Gastrocnemius medialis (tissue), 4 donors: ENCODE data around the gene VPS26B. TPM values are rescaled to one million over a fixed set of nuclear protein-coding genes. Genes with fewer than 3 reads are reported as not detected.

ENCODE experiments used
- ATAC-seq, 2 donors: fragments of 150-250 bp; one replicate each; pipeline ENCODE4 v1.9.1; 2016
- DNase-seq, 2 donors: peaks; one replicate each; pipeline ENCODE4 v3.0.0-alpha.2; 2019
- H3K27ac ChIP-seq, 4 donors: fragments of 200-600 bp; sonication (generic); 1 replicate in 1 of 4; 2 replicates in 3 of 4; pipeline ENCODE4 v1.5.1; 2016 to 2018; ENCODE audit warnings: mild to moderate bottlenecking in 2 of 4, moderate library complexity in 1 of 4
- H3K27me3 ChIP-seq, 3 donors: fragments of 200-600 bp; sonication (generic) in 2 of 3; 1 replicate in 1 of 3; 2 replicates in 2 of 3; pipeline versions ENCODE4 v1.5.1 to v1.6.0; 2016 to 2019; ENCODE audit warnings: mild to moderate bottlenecking in 1 of 3, moderate library complexity in 1 of 3
- H3K36me3 ChIP-seq, 2 donors: fragments of 200-600 bp; sonication (generic) in 1 of 2; one replicate each; pipeline ENCODE4 v1.5.1; 2017 to 2018
- H3K4me1 ChIP-seq, 2 donors: fragments of 200-600 bp; sonication (generic) in 1 of 2; one replicate each; pipeline ENCODE4 v1.5.1; 2016 to 2017; ENCODE audit warnings: mild to moderate bottlenecking in 2 of 2
- H3K4me3 ChIP-seq, 4 donors: fragments of 200-600 bp; sonication (generic) in 3 of 4; 1 replicate in 1 of 4; 2 replicates in 3 of 4; pipeline ENCODE4 v1.5.1; 2016 to 2019; ENCODE audit warnings: mild to moderate bottlenecking in 2 of 4
- H3K9me3 ChIP-seq, 3 donors: fragments of 200-600 bp; sonication (generic) in 2 of 3; 1 replicate in 1 of 3; 2 replicates in 2 of 3; pipeline ENCODE4 v1.5.1; 2016 to 2019
- CTCF ChIP-seq, 5 experiments: fragments of 450-650 bp in 3 of 5; fragments of 200-600 bp in 2 of 5; sonication (generic) in 2 of 5; IDR thresholded peaks in 4 of 5; conservative IDR thresholded peaks in 1 of 5; 1 replicate in 4 of 5; 2 replicates in 1 of 5; pipeline ENCODE4 v1.5.1; 2016 to 2019; ENCODE audit warnings: antibody characterized with exemption in 5 of 5, mild to moderate bottlenecking in 3 of 5, moderate library complexity in 3 of 5
- POLR2A ChIP-seq, 2 donors: fragments of 450-650 bp; IDR thresholded peaks; one replicate each; pipeline ENCODE4 v1.6.1; 2017; ENCODE audit warnings: antibody characterized with exemption in 2 of 2, mild to moderate bottlenecking in 2 of 2, moderate library complexity in 2 of 2
- in situ Hi-C, 4 donors: fragments of 200-750 bp; cut with MboI; loops; one replicate each; pipeline versions ENCODE4 v1.15.0 to v1.8.0; 2017; ENCODE audit warnings: low sequenced_read_pairs in 4 of 4
- intact Hi-C: fragments of 100-400 bp; cut with DNase I; formaldehyde crosslinking; loops from one replicate; pipeline ENCODE4 v1.15.1; 2023; ENCODE audit warnings: low total_unique reads
- total RNA-seq, 4 donors: library from RNA; depleted of rRNA; stranded (reverse); fragments of >200 nt; gene quantifications; one replicate each; pipeline versions ENCODE4 v1.1.0 to v1.2.3, GENCODE V29; 2016

The VPS26B gene
- total RNA-seq, 4 donors from 2014 or later: 15.4 to 32.9 (median 22.2) TPM

GRCh38 chr11:134229126-134229790 is 4.8 kb downstream of the VPS26B start:
- TF ChIP-seq POLR2A (IDR thresholded peaks at IDR 0.05) (no peak), CTCF (IDR thresholded peaks at IDR 0.05 in 4 of 5, conservative IDR thresholded peaks at IDR 0.05 in 1 of 5) (no peak)
- intact Hi-C loops (loop anchor here (10.0 kb wide), 2 partner anchors 106 to 274 kb away; partner anchors contain the start of genes GLB1L2 and IGSF9B), in situ Hi-C loops (no loop called here)
- H3K9me3 ChIP-seq: no peaks in the 10 kb centered on the region
- H3K4me1 ChIP-seq: peaks cover 27 to 47% of the 10 kb centered on the region in 2 donors
- no peak for DNase-seq
- H3K27ac ChIP-seq: no peak overlapping the region
- H3K36me3 ChIP-seq: no peaks in the 10 kb centered on the region
- H3K4me3 ChIP-seq: no peak overlapping the region
- no peaks in the 10 kb centered on the region for H3K27me3 ChIP-seq
- no peak for ATAC-seq

GRCh38 chr11:134230339-134230738 is 5.9 kb downstream of the VPS26B start:
- in situ Hi-C loops: no loop called here
- Histone ChIP-seq H3K9me3 (no peaks in the 10 kb centered on the region), H3K4me3 (no peak overlapping the region), H3K36me3 (peaks cover 0 to under 1% of the 10 kb centered on the region in 2 donors), H3K4me1 (peaks cover 27 to 47% of the 10 kb centered on the region in 2 donors), H3K27me3 (no peaks in the 10 kb centered on the region), H3K27ac (no peak overlapping the region)
- DNase-seq: no peak
- ATAC-seq: no peak
- intact Hi-C loops: no loop called here
- TF ChIP-seq CTCF (IDR thresholded peaks at IDR 0.05 in 4 of 5, conservative IDR thresholded peaks at IDR 0.05 in 1 of 5): no peak

GRCh38 chr11:134231958-134232659 is 7.6 kb downstream of the VPS26B start:
- Histone ChIP-seq H3K9me3 (no peaks in the 10 kb centered on the region), H3K27me3 (no peaks in the 10 kb centered on the region), H3K27ac (no peak overlapping the region), H3K4me1 (peaks cover 11 to 29% of the 10 kb centered on the region in 2 donors), H3K36me3 (peaks cover 0 to 13% of the 10 kb centered on the region in 2 donors), H3K4me3 (no peak overlapping the region)
- intact Hi-C loops: no loop called here
- ATAC-seq: no peak
- in situ Hi-C loops: no loop called here
- no peak for DNase-seq
- no peak for TF ChIP-seq CTCF (IDR thresholded peaks at IDR 0.05 in 4 of 5, conservative IDR thresholded peaks at IDR 0.05 in 1 of 5)
- TF ChIP-seq POLR2A (IDR thresholded peaks at IDR 0.05): no peak

GRCh38 chr11:134233729-134234179 is 9.3 kb downstream of the VPS26B start:
- intact Hi-C loops (no loop called here), in situ Hi-C loops (no loop called here)
- no peak overlapping the region for H3K27ac ChIP-seq
- H3K36me3 ChIP-seq: peaks cover 0 to 13% of the 10 kb centered on the region in 2 donors
- no peak for DNase-seq
- ATAC-seq: no peak
- peaks cover 6 to 19% of the 10 kb centered on the region in 2 donors for H3K4me1 ChIP-seq
- no peaks in the 10 kb centered on the region for H3K27me3 ChIP-seq
- H3K4me3 ChIP-seq: no peak overlapping the region
- no peak for TF ChIP-seq CTCF (IDR thresholded peaks at IDR 0.05 in 4 of 5, conservative IDR thresholded peaks at IDR 0.05 in 1 of 5)
- no peak for TF ChIP-seq POLR2A (IDR thresholded peaks at IDR 0.05)
- H3K9me3 ChIP-seq: no peaks in the 10 kb centered on the region
